Measurements from ENCODE around the gene PHF12. TPM values are rescaled to one million over a fixed set of nuclear protein-coding genes. Genes with fewer than 3 reads are reported as not detected.

PHF12 gene
- total and polyA plus RNA-seq, 2 of the 13 experiments (the other 11 are each of a cell fraction or from before 2014, with no cell fraction given): 9.8 to 17.1 TPM

DNA sequence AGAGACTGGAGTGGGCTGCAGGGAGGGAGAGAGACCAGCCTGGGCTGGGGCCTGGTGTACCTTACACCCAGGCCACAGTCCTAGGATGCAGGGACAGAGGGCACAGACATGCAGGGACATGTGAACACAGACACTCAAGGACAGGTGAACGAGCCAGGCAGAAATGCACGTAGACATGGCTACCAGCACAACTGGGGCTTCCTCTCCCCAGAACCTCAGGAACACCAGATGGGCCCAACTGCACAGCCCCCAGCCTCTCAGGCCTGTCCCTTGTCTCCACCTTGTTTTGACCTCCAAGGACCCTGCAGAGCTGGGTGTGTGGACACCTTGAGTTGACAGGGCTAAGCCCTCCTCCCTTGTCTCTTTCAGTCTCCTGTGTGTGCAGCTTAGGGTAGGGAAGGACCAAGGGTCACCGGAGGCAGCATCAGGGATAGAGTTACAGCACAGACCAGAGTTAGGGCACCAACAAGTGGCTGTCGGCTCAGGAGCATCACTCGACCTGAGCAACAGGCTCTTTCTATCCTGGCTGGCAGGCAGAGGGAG, 45.3 kb upstream of the PHF12 start (continued):
- TF ChIP-seq, protein P1, sequence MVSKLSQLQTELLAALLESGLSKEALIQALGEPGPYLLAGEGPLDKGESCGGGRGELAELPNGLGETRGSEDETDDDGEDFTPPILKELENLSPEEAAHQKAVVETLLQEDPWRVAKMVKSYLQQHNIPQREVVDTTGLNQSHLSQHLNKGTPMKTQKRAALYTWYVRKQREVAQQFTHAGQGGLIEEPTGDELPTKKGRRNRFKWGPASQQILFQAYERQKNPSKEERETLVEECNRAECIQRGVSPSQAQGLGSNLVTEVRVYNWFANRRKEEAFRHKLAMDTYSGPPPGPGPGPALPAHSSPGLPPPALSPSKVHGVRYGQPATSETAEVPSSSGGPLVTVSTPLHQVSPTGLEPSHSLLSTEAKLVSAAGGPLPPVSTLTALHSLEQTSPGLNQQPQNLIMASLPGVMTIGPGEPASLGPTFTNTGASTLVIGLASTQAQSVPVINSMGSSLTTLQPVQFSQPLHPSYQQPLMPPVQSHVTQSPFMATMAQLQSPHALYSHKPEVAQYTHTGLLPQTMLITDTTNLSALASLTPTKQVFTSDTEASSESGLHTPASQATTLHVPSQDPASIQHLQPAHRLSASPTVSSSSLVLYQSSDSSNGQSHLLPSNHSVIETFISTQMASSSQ (IDR thresholded peaks at IDR 0.05; ENCODE audit: low read depth): no peak
- TF ChIP-seq, protein P1 (CRISPR knock-in tag; IDR thresholded peaks at IDR 0.05; ENCODE audit: borderline replicate concordance): 0 out of 2 replicates have a peak, but pooled peaks have one; percentile 43
- TF ChIP-seq ZFP90 (CRISPR knock-in tag; IDR thresholded peaks at IDR 0.05; ENCODE audit: borderline replicate concordance) (peak; percentile 28; the same call in 1 of the 2 replicates), RXRB (CRISPR knock-in tag; IDR thresholded peaks at IDR 0.05; ENCODE audit: borderline replicate concordance) (peak; percentile 49; the same call in 1 of the 2 replicates), SALL2 (CRISPR knock-in tag; IDR thresholded peaks at IDR 0.05) (no peak), PHF21A (CRISPR knock-in tag; IDR thresholded peaks at IDR 0.05) (peak; percentile 69), FOXP1 (IDR thresholded peaks at IDR 0.05) (no peak), FOXP1 (CRISPR knock-in tag; IDR thresholded peaks at IDR 0.05) (0 out of 2 replicates have a peak, but pooled peaks have one; percentile 4), ADNP (CRISPR knock-in tag; IDR thresholded peaks at IDR 0.05) (no peak), ZFAT (CRISPR knock-in tag; conservative IDR thresholded peaks at IDR 0.05) (no peak), ZFP1 (CRISPR knock-in tag; IDR thresholded peaks at IDR 0.05) (no peak), WIZ (CRISPR knock-in tag; IDR thresholded peaks at IDR 0.05) (0 out of 2 replicates have a peak, but pooled peaks have one; percentile 53), SIX1 (CRISPR knock-in tag; IDR thresholded peaks at IDR 0.05; ENCODE audit: borderline replicate concordance) (peak; percentile 97), TSC22D2 (CRISPR knock-in tag; IDR thresholded peaks at IDR 0.05; ENCODE audit: borderline replicate concordance) (no peak), KLF12 (CRISPR knock-in tag; IDR thresholded peaks at IDR 0.05; ENCODE audit: borderline replicate concordance) (no peak), ASH2L (IDR thresholded peaks at IDR 0.05; ENCODE audit: insufficient read length, low read depth, low read length) (peak; percentile 20), ZNF451 (CRISPR knock-in tag; IDR thresholded peaks at IDR 0.05) (peak; percentile 55; the same call in 1 of the 2 replicates)
- TF ChIP-seq, protein P2, sequence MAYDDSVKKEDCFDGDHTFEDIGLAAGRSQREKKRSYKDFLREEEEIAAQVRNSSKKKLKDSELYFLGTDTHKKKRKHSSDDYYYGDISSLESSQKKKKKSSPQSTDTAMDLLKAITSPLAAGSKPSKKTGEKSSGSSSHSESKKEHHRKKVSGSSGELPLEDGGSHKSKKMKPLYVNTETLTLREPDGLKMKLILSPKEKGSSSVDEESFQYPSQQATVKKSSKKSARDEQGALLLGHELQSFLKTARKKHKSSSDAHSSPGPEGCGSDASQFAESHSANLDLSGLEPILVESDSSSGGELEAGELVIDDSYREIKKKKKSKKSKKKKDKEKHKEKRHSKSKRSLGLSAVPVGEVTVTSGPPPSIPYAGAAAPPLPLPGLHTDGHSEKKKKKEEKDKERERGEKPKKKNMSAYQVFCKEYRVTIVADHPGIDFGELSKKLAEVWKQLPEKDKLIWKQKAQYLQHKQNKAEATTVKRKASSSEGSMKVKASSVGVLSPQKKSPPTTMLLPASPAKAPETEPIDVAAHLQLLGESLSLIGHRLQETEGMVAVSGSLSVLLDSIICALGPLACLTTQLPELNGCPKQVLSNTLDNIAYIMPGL (CRISPR knock-in tag; IDR thresholded peaks at IDR 0.05; ENCODE audit: borderline replicate concordance in 1 of 2, low read depth in 1 of 2): peak in 1 of 2 experiments; percentile 54; a peak in 1 of 4 replicates
- TF ChIP-seq, protein P3, sequence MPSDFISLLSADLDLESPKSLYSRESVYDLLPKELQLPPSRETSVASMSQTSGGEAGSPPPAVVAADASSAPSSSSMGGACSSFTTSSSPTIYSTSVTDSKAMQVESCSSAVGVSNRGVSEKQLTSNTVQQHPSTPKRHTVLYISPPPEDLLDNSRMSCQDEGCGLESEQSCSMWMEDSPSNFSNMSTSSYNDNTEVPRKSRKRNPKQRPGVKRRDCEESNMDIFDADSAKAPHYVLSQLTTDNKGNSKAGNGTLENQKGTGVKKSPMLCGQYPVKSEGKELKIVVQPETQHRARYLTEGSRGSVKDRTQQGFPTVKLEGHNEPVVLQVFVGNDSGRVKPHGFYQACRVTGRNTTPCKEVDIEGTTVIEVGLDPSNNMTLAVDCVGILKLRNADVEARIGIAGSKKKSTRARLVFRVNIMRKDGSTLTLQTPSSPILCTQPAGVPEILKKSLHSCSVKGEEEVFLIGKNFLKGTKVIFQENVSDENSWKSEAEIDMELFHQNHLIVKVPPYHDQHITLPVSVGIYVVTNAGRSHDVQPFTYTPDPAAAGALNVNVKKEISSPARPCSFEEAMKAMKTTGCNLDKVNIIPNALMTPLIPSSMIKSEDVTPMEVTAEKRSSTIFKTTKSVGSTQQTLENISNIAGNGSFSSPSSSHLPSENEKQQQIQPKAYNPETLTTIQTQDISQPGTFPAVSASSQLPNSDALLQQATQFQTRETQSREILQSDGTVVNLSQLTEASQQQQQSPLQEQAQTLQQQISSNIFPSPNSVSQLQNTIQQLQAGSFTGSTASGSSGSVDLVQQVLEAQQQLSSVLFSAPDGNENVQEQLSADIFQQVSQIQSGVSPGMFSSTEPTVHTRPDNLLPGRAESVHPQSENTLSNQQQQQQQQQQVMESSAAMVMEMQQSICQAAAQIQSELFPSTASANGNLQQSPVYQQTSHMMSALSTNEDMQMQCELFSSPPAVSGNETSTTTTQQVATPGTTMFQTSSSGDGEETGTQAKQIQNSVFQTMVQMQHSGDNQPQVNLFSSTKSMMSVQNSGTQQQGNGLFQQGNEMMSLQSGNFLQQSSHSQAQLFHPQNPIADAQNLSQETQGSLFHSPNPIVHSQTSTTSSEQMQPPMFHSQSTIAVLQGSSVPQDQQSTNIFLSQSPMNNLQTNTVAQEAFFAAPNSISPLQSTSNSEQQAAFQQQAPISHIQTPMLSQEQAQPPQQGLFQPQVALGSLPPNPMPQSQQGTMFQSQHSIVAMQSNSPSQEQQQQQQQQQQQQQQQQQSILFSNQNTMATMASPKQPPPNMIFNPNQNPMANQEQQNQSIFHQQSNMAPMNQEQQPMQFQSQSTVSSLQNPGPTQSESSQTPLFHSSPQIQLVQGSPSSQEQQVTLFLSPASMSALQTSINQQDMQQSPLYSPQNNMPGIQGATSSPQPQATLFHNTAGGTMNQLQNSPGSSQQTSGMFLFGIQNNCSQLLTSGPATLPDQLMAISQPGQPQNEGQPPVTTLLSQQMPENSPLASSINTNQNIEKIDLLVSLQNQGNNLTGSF (CRISPR knock-in tag; IDR thresholded peaks at IDR 0.05): no peak
